ENCODE measurements around the gene DNAH6.
"Not testable (repeated sequence)": the region's sequence is repeated elsewhere in the genome, so short reads cannot be mapped to it uniquely, and the experiment has no call there.

The DNAH6 gene

DNA sequence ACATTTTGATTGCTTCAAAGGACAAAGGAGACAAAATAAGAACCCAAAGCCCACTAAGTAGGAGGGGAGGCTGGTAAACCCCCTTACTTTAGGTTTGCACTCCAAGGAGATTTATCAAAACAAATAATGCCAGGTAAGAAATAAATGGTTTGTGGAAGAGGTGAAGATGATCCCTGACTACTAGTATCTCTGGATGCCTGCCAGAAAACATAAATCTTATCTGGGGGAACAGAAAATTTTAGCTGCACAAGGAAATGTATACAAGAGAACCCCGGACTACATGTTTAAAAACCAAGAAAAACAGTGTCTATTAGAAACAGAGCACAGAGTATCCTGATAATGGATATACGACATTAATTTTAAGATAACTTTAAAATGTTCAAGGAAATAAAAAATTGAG is 250.5 kb downstream of the DNAH6 start:
- TF ChIP-seq, protein P1, sequence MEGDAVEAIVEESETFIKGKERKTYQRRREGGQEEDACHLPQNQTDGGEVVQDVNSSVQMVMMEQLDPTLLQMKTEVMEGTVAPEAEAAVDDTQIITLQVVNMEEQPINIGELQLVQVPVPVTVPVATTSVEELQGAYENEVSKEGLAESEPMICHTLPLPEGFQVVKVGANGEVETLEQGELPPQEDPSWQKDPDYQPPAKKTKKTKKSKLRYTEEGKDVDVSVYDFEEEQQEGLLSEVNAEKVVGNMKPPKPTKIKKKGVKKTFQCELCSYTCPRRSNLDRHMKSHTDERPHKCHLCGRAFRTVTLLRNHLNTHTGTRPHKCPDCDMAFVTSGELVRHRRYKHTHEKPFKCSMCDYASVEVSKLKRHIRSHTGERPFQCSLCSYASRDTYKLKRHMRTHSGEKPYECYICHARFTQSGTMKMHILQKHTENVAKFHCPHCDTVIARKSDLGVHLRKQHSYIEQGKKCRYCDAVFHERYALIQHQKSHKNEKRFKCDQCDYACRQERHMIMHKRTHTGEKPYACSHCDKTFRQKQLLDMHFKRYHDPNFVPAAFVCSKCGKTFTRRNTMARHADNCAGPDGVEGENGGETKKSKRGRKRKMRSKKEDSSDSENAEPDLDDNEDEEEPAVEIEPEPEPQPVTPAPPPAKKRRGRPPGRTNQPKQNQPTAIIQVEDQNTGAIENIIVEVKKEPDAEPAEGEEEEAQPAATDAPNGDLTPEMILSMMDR (IDR thresholded peaks at IDR 0.05; ENCODE audit: low read depth, low read length) = no peak
- TF ChIP-seq MYC (IDR thresholded peaks at IDR 0.05; ENCODE audit: low read depth, low read length) = no peak
- TF ChIP-seq, protein P2, sequence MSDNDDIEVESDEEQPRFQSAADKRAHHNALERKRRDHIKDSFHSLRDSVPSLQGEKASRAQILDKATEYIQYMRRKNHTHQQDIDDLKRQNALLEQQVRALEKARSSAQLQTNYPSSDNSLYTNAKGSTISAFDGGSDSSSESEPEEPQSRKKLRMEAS (IDR thresholded peaks at IDR 0.05; ENCODE audit: low read depth, low read length) = no peak
- no peak for TF ChIP-seq POLR2A (IDR thresholded peaks at IDR 0.05; ENCODE audit: extremely low read depth, insufficient read length)
- H3K4me3 ChIP-seq (ENCODE audit: low read depth, low read length) = no peak overlapping the region
- no peak for DNase-seq (ENCODE audit: low read depth)

DNA sequence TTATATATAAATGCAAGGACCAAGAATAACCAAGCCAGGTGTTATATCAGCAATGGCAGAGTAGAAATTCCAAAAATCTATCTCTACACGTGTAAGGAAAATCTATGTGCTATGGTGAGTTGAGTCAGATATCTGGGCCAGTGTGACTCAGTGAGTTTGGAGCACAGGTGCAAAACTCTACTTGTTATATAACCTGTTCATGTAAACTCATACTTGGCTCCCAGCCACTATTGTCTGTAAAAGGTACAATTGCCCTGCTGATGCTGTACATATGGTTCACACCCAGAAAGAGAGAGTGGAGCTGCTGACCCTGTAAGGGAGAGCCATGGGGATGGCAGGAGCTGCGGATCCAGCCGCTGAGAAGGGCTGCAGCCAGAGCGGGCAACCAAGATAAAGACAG is 252.5 kb downstream of the DNAH6 start:
- DNase-seq (ENCODE audit: low read depth) = no peak
- TF ChIP-seq POLR2A (IDR thresholded peaks at IDR 0.05; ENCODE audit: extremely low read depth, insufficient read length) = no peak
- TF ChIP-seq, protein P1 (IDR thresholded peaks at IDR 0.05; ENCODE audit: low read depth, low read length) = no peak
- TF ChIP-seq, protein P2 (IDR thresholded peaks at IDR 0.05; ENCODE audit: low read depth, low read length) = no peak
- TF ChIP-seq MYC (IDR thresholded peaks at IDR 0.05; ENCODE audit: low read depth, low read length) = no peak
- H3K4me3 ChIP-seq (ENCODE audit: low read depth, low read length) = no peak overlapping the region

DNA sequence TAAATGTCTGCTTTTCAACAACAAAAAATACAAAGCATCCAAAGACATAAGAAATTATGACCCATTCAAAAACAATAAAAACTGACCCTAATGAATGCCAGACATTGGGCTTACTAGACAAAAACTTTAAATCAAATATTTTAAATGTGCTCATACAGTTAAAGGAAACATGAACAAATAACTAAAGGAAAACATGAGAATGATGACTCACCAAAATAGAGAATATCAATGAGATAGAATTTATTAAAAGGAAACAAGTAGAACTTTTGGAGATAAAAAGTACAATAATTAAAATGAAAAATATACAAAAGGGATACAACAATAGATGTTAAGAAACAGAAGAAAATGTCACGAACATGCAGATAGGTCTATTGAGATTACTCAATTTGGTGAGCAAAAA is 254.0 kb downstream of the DNAH6 start:
- no peak overlapping the region for H3K4me3 ChIP-seq (ENCODE audit: low read depth, low read length)
- TF ChIP-seq POLR2A (IDR thresholded peaks at IDR 0.05; ENCODE audit: extremely low read depth, insufficient read length) (no peak), MYC (IDR thresholded peaks at IDR 0.05; ENCODE audit: low read depth, low read length) (no peak)
- TF ChIP-seq, protein P1 (IDR thresholded peaks at IDR 0.05; ENCODE audit: low read depth, low read length) = no peak
- TF ChIP-seq, protein P2 (IDR thresholded peaks at IDR 0.05; ENCODE audit: low read depth, low read length) = no peak
- DNase-seq (ENCODE audit: low read depth) = no peak

DNA sequence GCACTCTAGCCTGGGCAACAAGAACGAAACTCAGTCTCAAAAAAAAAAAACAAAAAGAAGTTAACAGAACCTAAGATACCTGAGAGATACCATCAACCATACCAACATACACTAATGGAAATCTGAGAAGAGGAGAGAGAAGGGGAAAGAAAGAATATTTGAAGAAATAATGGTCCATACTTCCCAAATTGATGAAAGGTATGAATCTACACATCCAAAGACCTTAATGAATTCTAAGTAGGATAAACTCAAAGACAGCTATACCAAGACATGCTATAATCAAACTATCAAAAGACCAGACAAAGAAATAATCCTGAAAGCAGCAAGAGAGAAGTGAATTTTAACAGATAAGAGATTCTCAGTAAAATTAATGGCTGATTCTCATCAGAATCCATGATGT is 255.0 kb downstream of the DNAH6 start:
- no peak overlapping the region for H3K4me3 ChIP-seq (ENCODE audit: low read depth, low read length)
- TF ChIP-seq, protein P1 (IDR thresholded peaks at IDR 0.05; ENCODE audit: low read depth, low read length) = no peak
- TF ChIP-seq, protein P2 (IDR thresholded peaks at IDR 0.05; ENCODE audit: low read depth, low read length) = no peak
- no peak for TF ChIP-seq MYC (IDR thresholded peaks at IDR 0.05; ENCODE audit: low read depth, low read length)
- TF ChIP-seq POLR2A (IDR thresholded peaks at IDR 0.05; ENCODE audit: extremely low read depth, insufficient read length) = no peak
- no peak for DNase-seq (ENCODE audit: low read depth)

DNA sequence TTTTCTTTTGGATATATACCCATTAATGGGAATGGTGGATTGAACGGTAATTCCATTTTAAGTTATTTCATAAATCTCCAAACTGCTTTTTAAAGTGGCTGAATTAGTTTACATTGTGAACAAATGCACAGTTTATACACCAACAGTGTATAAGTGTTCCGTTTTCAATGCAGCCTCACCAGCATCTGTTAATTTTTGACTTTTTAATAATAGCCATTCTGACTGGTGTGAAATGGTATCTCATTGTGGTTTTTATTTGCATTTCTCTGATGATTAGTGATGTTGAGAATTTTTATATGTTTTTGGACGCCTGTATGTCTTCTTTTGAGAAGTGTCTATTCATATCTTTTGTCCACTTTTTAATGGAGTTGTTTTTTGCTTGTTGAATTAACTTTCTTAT is 257.3 kb downstream of the DNAH6 start:
- not testable (repeated sequence) for DNase-seq (ENCODE audit: low read depth); H3K4me3 ChIP-seq (ENCODE audit: low read depth, low read length)

DNA sequence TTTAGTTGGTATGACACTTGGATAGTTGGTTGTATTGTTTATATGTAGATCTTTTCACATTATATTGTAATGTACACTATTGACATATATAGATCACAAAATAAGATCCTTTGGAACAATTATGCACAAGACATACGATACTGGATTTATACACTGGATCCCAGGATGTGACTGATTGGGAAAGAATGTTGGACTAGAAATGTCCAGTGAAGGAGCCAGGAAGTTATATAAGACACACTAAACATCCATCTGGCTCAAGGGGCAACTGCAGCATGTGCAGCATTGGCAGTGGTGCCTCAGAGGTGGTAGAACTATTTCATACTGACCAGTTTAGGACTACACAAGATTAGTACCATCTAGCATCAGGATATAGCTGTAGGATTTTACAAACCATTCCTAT is 259.7 kb downstream of the DNAH6 start:
- no peak for DNase-seq (ENCODE audit: low read depth)
- H3K4me3 ChIP-seq (ENCODE audit: low read depth, low read length) = no peak overlapping the region
- TF ChIP-seq, protein P2 (IDR thresholded peaks at IDR 0.05; ENCODE audit: low read depth, low read length) = no peak
- no peak for TF ChIP-seq MYC (IDR thresholded peaks at IDR 0.05; ENCODE audit: low read depth, low read length)
- TF ChIP-seq, protein P1 (IDR thresholded peaks at IDR 0.05; ENCODE audit: low read depth, low read length) = no peak
- no peak for TF ChIP-seq POLR2A (IDR thresholded peaks at IDR 0.05; ENCODE audit: extremely low read depth, insufficient read length)

Measured in NB4 (cell line).